WTC11 (cell line): Measurements from ENCODE around the gene TREX2. TPM values are rescaled to one million over a fixed set of nuclear protein-coding genes. Genes with fewer than 3 reads are reported as not detected.

ENCODE experiments used
- ATAC-seq: fragments of 200-7000 bp; cut with Tn5 transposase; 2 replicates; pipeline ENCODE4 v1.10.0; 2021; ENCODE audit warnings: mild to moderate bottlenecking, moderate library complexity
- CTCF ChIA-PET: fragments of 300-600 bp; sonication (Branson Sonifier 250); formaldehyde crosslinking; loops from one replicate; lab custom pipeline; 2021; ENCODE audit warnings: antibody characterized with exemption; lab: Charles Lee
- POLR2A ChIA-PET: fragments of 350-600 bp; sonication (Branson Sonifier 250); formaldehyde crosslinking; loops from one replicate; lab custom pipeline; 2021; ENCODE audit warnings: antibody characterized with exemption; lab: Charles Lee
- DNase-seq: peaks from one replicate; pipeline ENCODE4 v3.0.0; 2021; ENCODE audit warnings: low spot score
- H3K27ac Mint-ChIP-seq: 2 replicates; pipeline ENCODE4 v1.8.0; 2021; ENCODE audit warnings: mixed read lengths
- H3K27me3 Mint-ChIP-seq: 2 replicates; pipeline ENCODE4 v1.8.0; 2021; ENCODE audit warnings: low read depth, mild to moderate bottlenecking, moderate library complexity, mixed read lengths
- H3K36me3 Mint-ChIP-seq: 2 replicates; pipeline ENCODE4 v1.8.0; 2021; ENCODE audit warnings: mixed read lengths
- H3K4me1 Mint-ChIP-seq: 2 replicates; pipeline ENCODE4 v1.8.0; 2022; ENCODE audit warnings: mixed read lengths
- H3K4me3 Mint-ChIP-seq: 2 replicates; pipeline ENCODE4 v1.8.0; 2021; ENCODE audit warnings: mild to moderate bottlenecking, moderate library complexity, mixed read lengths
- H3K9me3 Mint-ChIP-seq: 2 replicates; pipeline ENCODE4 v1.8.0; 2021; ENCODE audit warnings: mixed read lengths
- E2F5 ChIP-seq: sonication (generic); formaldehyde crosslinking; IDR thresholded peaks from 2 replicates; pipeline ENCODE4 v1.8.1; 2022; ENCODE audit warnings: mild to moderate bottlenecking, moderate library complexity, missing genetic modification reagents
- ERG ChIP-seq: fragments of 250-450 bp; sonication (Bioruptor Pico); IDR thresholded peaks from 2 replicates; pipeline ENCODE4 v1.8.0; 2021; ENCODE audit warnings: mild to moderate bottlenecking
- FOXJ3 ChIP-seq: sonication (generic); formaldehyde crosslinking; IDR thresholded peaks from 2 replicates; pipeline ENCODE4 v1.9.0; 2021; ENCODE audit warnings: missing genetic modification reagents, mild to moderate bottlenecking, borderline replicate concordance
- IRF1 ChIP-seq: sonication (generic); formaldehyde crosslinking; IDR thresholded peaks from 2 replicates; pipeline ENCODE4 v1.8.0; 2023; ENCODE audit warnings: missing genetic modification reagents
- IRF2 ChIP-seq: sonication (generic); formaldehyde crosslinking; IDR thresholded peaks from 2 replicates; pipeline ENCODE4 v1.8.0; 2022; ENCODE audit warnings: low read depth, missing genetic modification reagents, borderline replicate concordance
- RORB ChIP-seq: fragments of 250-450 bp; sonication (Bioruptor Pico); IDR thresholded peaks from 2 replicates; pipeline ENCODE4 v1.9.0; 2021; ENCODE audit warnings: mild to moderate bottlenecking
- SMAD4 ChIP-seq: sonication (generic); formaldehyde crosslinking; IDR thresholded peaks from 2 replicates; pipeline ENCODE4 v1.8.0; 2022; ENCODE audit warnings: mild to moderate bottlenecking, missing genetic modification reagents
- SP1 ChIP-seq: sonication (generic); formaldehyde crosslinking; conservative IDR thresholded peaks from 2 replicates; pipeline ENCODE4 v1.8.1; 2022; ENCODE audit warnings: missing genetic modification reagents
- TCF7 ChIP-seq: sonication (generic); formaldehyde crosslinking; IDR thresholded peaks from 2 replicates; pipeline ENCODE4 v1.8.0; 2022; ENCODE audit warnings: mild to moderate bottlenecking, low read depth, missing genetic modification reagents, moderate library complexity
- TEAD4 ChIP-seq: sonication (generic); formaldehyde crosslinking; IDR thresholded peaks from 2 replicates; pipeline ENCODE4 v1.8.0; 2022; ENCODE audit warnings: mild to moderate bottlenecking, missing genetic modification reagents
- ZNF219 ChIP-seq: sonication (generic); formaldehyde crosslinking; IDR thresholded peaks from 2 replicates; pipeline ENCODE4 v1.8.0; 2023; ENCODE audit warnings: missing genetic modification reagents, mild to moderate bottlenecking, borderline replicate concordance
- total RNA-seq: library from RNA; stranded (reverse); gene quantifications from 3 replicates; pipeline ENCODE4 v1.2.3, GENCODE V29; 2021
- TF ChIP-seq, protein P1 (sequence below): fragments of 250-450 bp; sonication (Bioruptor Pico); IDR thresholded peaks from 2 replicates; pipeline ENCODE4 v1.9.0; 2021; ENCODE audit warnings: mild to moderate bottlenecking
- TF ChIP-seq, protein P2 (sequence below): sonication (generic); formaldehyde crosslinking; conservative IDR thresholded peaks from 2 replicates; pipeline ENCODE4 v1.8.1; 2023; ENCODE audit warnings: mild to moderate bottlenecking, low read depth, missing genetic modification reagents, moderate library complexity
- TF ChIP-seq, protein P3 (sequence below): fragments of 250-450 bp; sonication (Bioruptor Pico); conservative IDR thresholded peaks from 2 replicates; pipeline ENCODE4 v1.9.0; 2021; ENCODE audit warnings: mild to moderate bottlenecking
- TF ChIP-seq, protein P4 (sequence below): sonication (generic); formaldehyde crosslinking; IDR thresholded peaks from 2 replicates; pipeline ENCODE4 v1.8.1; 2023; ENCODE audit warnings: mild to moderate bottlenecking, missing genetic modification reagents
- TF ChIP-seq, protein P5 (sequence below): sonication (generic); formaldehyde crosslinking; IDR thresholded peaks from 2 replicates; pipeline ENCODE4 v1.8.0; 2022; ENCODE audit warnings: missing genetic modification reagents

Gene TREX2
- total RNA-seq, 1 experiment from 2014 or later = 1.5 TPM

- TF ChIP-seq ERG (CRISPR knock-in tag) (no peak), SP1 (CRISPR knock-in tag) (no peak), FOXJ3 (CRISPR knock-in tag) (no peak)
- TF ChIP-seq, protein P1, sequence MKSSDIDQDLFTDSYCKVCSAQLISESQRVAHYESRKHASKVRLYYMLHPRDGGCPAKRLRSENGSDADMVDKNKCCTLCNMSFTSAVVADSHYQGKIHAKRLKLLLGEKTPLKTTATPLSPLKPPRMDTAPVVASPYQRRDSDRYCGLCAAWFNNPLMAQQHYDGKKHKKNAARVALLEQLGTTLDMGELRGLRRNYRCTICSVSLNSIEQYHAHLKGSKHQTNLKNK (CRISPR knock-in tag) = no peak
Observed at GRCh38 chrX:153430796-153431195, 15.1 kb downstream of the TREX2 start (continued).

GRCh38 chrX:153426204-153426603 is 19.7 kb downstream of the TREX2 start:
- H3K27ac Mint-ChIP-seq = no peak overlapping the region
- POLR2A ChIA-PET = no interaction called here
- TF ChIP-seq E2F5 (CRISPR knock-in tag) (no peak), TEAD4 (CRISPR knock-in tag) (no peak)
- TF ChIP-seq, protein P2, sequence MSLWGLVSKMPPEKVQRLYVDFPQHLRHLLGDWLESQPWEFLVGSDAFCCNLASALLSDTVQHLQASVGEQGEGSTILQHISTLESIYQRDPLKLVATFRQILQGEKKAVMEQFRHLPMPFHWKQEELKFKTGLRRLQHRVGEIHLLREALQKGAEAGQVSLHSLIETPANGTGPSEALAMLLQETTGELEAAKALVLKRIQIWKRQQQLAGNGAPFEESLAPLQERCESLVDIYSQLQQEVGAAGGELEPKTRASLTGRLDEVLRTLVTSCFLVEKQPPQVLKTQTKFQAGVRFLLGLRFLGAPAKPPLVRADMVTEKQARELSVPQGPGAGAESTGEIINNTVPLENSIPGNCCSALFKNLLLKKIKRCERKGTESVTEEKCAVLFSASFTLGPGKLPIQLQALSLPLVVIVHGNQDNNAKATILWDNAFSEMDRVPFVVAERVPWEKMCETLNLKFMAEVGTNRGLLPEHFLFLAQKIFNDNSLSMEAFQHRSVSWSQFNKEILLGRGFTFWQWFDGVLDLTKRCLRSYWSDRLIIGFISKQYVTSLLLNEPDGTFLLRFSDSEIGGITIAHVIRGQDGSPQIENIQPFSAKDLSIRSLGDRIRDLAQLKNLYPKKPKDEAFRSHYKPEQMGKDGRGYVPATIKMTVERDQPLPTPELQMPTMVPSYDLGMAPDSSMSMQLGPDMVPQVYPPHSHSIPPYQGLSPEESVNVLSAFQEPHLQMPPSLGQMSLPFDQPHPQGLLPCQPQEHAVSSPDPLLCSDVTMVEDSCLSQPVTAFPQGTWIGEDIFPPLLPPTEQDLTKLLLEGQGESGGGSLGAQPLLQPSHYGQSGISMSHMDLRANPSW = no peak
- TF ChIP-seq, protein P3, sequence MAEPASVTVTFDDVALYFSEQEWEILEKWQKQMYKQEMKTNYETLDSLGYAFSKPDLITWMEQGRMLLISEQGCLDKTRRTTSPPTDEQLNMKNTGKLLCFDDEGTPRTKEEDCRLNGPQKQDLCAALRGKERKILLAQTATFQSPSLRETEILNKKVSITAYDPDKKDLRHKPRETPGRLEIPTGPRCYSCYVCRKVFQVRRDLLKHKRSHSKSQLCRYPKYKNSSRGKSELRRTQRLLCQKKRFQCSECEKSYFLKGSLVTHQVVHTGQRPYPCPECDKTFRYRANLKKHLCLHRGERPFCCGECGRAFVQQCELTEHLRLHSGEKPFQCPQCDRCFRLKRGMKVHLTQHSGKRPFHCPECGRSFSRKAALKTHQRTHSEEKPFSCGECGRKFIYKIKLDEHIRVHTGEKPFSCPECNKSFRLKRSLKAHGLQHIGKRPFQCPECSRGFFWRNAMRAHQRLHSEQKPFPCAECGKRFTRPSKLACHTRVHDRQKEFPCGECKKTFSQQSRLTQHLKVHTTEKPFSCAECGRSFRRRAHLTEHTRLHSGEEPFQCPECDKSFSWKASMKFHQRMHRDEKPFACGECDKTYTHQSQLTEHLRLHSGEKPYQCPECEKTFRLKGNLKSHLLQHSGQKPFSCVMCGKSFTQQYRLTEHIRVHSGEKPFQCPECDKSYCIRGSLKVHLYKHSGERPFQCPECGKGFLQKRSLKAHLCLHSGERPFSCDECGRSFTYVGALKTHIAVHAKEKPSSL = no peak
- no peak overlapping the region for H3K4me3 Mint-ChIP-seq
- DNase-seq (no peak), ATAC-seq (no peak)
- H3K9me3 Mint-ChIP-seq = peaks cover 9% of the 10 kb centered on the region
- no peaks in the 10 kb centered on the region for H3K36me3 Mint-ChIP-seq
- no peaks in the 10 kb centered on the region; the same call in 1 of the 2 replicates for H3K27me3 Mint-ChIP-seq
- CTCF ChIA-PET = no interaction called here
- no peaks in the 10 kb centered on the region for H3K4me1 Mint-ChIP-seq

- Mint-ChIP-seq H3K4me1 (no peaks in the 10 kb centered on the region), H3K27me3 (no peaks in the 10 kb centered on the region; the same call in 1 of the 2 replicates), H3K36me3 (no peaks in the 10 kb centered on the region)
- ATAC-seq (no peak), DNase-seq (no peak)
- POLR2A ChIA-PET = interaction anchor here (0.8 kb wide), 1 partner anchor 48 kb away, joined by 4 read pairs; no protein-coding TSS in a partner anchor
- no peak for TF ChIP-seq RORB (CRISPR knock-in tag)
- TF ChIP-seq, protein P4, sequence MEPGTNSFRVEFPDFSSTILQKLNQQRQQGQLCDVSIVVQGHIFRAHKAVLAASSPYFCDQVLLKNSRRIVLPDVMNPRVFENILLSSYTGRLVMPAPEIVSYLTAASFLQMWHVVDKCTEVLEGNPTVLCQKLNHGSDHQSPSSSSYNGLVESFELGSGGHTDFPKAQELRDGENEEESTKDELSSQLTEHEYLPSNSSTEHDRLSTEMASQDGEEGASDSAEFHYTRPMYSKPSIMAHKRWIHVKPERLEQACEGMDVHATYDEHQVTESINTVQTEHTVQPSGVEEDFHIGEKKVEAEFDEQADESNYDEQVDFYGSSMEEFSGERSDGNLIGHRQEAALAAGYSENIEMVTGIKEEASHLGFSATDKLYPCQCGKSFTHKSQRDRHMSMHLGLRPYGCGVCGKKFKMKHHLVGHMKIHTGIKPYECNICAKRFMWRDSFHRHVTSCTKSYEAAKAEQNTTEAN = no peak
- TF ChIP-seq ERG (CRISPR knock-in tag) = no peak
- no peak for TF ChIP-seq SMAD4 (CRISPR knock-in tag)
- TF ChIP-seq IRF2 = no peak
- TF ChIP-seq IRF1 (CRISPR knock-in tag) = no peak
- no peak for TF ChIP-seq TCF7 (CRISPR knock-in tag)
- no peak for TF ChIP-seq ZNF219
- TF ChIP-seq, protein P5, sequence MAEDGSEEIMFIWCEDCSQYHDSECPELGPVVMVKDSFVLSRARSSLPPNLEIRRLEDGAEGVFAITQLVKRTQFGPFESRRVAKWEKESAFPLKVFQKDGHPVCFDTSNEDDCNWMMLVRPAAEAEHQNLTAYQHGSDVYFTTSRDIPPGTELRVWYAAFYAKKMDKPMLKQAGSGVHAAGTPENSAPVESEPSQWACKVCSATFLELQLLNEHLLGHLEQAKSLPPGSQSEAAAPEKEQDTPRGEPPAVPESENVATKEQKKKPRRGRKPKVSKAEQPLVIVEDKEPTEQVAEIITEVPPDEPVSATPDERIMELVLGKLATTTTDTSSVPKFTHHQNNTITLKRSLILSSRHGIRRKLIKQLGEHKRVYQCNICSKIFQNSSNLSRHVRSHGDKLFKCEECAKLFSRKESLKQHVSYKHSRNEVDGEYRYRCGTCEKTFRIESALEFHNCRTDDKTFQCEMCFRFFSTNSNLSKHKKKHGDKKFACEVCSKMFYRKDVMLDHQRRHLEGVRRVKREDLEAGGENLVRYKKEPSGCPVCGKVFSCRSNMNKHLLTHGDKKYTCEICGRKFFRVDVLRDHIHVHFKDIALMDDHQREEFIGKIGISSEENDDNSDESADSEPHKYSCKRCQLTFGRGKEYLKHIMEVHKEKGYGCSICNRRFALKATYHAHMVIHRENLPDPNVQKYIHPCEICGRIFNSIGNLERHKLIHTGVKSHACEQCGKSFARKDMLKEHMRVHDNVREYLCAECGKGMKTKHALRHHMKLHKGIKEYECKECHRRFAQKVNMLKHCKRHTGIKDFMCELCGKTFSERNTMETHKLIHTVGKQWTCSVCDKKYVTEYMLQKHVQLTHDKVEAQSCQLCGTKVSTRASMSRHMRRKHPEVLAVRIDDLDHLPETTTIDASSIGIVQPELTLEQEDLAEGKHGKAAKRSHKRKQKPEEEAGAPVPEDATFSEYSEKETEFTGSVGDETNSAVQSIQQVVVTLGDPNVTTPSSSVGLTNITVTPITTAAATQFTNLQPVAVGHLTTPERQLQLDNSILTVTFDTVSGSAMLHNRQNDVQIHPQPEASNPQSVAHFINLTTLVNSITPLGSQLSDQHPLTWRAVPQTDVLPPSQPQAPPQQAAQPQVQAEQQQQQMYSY (CRISPR knock-in tag) = no peak
- TF ChIP-seq, all 79 proteins: peak for 0
- CTCF ChIA-PET = no interaction called here
- H3K27ac Mint-ChIP-seq = no peak overlapping the region
- H3K4me3 Mint-ChIP-seq = no peak overlapping the region
- no peaks in the 10 kb centered on the region; the same call in none of the 2 replicates for H3K9me3 Mint-ChIP-seq
Observed at GRCh38 chrX:153423652-153424051, 22.2 kb downstream of the TREX2 start.
